HG03066 (cell line): Measurements from ENCODE around the gene MBP.
"Not testable (repeated sequence)": the region's sequence is repeated elsewhere in the genome, so short reads cannot be mapped to it uniquely, and the experiment has no call there.

Source experiments
- ATAC-seq: cut with Tn5 transposase; IDR thresholded peaks from one replicate; pipeline ENCODE4 v1.9.1; 2021; ENCODE audit warnings: low read depth; ENCODE audit not compliant: unreplicated experiment

MBP gene

GRCh38 chr18:76960528-76961035 lies 172.0 kb downstream of the MBP start:
- no peak for ATAC-seq

DNA sequence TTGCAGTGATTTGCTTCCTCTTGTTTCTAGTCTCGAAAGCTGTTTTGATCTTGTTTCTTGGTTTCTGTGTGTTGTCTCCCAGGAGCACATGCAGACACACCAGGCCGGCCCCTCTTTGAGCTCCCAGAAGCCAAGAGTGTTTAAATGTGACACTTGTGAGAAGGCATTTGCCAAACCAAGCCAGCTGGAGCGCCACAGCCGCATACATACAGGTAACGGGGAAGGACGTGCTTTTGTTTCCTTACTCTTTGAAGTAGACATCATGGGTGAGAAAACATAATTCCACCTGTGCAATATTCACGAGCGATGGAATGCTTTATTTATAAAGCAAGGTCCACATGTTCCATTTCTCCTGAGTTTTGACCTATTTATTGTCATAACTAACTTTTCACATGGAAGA lies 173.0 kb downstream of the MBP start:
- no peak for ATAC-seq

DNA sequence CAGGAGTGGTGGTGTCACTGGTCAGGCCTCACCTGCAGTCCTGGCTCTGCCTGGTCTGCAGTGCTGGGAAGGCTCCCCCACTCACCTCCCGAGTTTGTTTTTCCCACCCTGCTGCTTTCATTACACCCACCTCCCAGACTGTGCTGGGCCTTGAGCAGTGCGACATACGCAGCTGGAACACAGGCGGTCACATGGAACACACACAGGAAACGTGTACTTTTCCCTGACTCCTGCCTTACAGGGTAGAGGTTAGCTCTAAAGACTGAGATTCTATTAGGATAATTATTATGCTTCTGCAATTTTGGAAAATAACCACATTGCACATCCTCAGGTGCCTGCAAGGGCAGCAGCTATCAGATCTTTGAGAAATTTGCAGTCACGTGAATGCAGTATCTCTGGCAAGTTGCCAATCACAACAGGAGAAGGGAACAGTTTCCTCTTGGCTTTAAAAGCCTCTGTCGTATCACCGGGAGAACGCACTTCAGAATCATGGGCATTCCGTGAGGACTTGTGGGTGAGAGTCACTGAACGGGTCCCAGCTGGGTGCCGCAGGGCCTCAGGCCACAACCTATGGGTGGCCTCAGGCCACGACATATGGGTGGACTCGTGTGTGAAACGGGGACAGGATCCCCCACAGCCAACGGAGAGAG lies 173.8 kb downstream of the MBP start:
- no peak for ATAC-seq

GRCh38 chr18:76957384-76958355 lies 174.9 kb downstream of the MBP start:
- ATAC-seq: no peak

- ATAC-seq: no peak
Measured at GRCh38 chr18:76956648-76957047, 175.9 kb downstream of the MBP start.

GRCh38 chr18:76955524-76956170 lies 176.9 kb downstream of the MBP start:
- no peak for ATAC-seq

GRCh38 chr18:76953583-76954233 lies 178.9 kb downstream of the MBP start:
- ATAC-seq: no peak

DNA sequence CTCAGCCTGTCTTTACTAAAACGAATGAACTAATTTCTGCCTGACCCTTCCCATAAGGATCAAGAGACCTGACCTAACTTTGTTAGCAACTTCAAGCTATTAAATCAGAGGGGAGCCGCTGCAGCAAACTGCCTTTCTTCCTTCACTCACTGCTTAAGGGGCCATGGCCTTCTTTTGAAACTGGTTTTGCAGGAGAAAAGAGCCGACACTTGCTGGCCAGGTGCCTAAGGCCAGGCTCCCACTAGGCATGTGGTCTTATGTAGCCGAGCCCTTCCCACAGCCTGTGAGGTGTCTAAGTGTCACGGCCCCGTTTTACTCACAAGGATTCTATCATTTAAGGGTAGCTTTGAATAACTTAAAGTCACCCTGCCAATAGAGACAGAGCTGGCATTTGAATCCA lies 179.4 kb downstream of the MBP start:
- ATAC-seq: no peak

DNA sequence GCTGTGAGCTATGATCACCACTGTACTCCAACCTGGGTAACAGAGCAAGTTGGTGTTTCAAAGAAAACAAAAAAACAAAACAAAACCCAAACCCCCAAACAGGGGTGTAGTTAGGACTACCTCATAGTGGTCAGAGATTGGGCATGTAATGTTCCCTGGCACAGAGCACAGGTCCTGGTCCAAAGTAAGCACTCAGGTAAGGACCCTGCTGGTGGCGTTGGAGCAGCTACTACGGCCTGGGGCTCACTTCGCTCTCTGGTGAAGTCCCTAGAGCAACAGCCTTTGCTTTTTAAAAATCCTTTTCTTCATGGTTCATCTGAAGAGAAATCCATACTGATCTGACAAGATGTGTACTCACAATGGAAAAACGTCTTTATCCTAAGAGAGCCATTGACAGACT lies 179.8 kb downstream of the MBP start:
- ATAC-seq: no peak

GRCh38 chr18:76951456-76952247 lies 180.9 kb downstream of the MBP start:
- ATAC-seq: no peak

- no peak for ATAC-seq
Measured at GRCh38 chr18:76948345-76948744, 184.2 kb downstream of the MBP start.

DNA sequence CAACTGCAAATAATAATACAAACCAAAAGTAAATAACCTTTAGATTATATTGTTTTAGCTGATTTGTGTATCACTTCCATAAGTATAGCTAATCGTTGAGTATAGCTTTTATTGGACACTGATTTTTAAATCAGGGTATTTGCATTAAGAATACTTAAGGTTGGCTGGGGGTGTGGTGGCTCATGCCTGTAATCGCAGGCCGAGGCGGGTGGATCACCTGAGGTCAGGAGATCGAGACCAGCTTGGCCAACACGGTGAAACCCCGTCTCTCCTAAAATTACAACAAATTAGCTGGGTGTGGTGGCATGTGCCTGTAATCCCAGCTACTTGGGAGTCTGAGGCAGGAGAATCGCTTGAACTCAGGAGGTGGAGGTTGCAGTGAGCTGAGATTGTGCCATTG lies 188.2 kb downstream of the MBP start:
- not testable (repeated sequence) for ATAC-seq

DNA sequence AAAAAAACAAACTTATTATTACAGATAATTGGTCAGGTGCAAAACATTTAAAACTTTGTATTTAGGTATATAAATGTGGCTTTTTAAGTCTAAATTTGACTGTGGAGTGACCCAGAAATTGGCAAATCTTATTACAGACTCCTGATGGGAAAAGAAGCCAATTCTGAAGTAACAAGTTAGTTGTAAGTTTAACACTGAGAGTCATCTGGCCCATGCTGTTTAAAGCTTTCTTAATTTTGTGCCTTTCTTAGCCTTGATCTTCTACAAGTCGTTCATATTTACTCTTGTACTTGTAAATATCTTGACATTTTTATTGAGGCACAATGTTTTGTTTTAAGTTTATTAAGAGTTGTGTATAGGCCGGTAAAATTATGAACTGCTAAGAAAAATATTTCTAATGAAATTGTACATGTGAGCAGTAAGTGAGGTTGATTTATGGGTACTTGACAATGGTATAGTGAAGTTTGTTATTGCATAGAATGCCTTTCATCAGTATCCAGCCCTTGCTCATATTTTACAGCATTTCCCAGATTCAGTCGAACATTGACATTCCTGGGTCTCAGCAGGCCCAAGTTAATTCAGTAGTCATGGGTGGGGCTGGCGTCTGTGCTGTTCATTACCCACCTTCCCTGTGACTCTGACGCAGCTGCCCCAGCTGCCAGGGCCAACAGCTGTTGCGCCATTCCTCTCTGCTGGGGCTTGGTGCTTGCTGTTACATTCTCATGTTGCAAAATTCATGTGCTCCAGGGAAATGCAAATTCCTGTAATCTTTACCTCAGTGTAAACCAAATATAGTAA lies 188.8 kb downstream of the MBP start:
- no peak for ATAC-seq

GRCh38 chr18:76941284-76941683 lies 191.3 kb downstream of the MBP start:
- ATAC-seq: no peak

DNA sequence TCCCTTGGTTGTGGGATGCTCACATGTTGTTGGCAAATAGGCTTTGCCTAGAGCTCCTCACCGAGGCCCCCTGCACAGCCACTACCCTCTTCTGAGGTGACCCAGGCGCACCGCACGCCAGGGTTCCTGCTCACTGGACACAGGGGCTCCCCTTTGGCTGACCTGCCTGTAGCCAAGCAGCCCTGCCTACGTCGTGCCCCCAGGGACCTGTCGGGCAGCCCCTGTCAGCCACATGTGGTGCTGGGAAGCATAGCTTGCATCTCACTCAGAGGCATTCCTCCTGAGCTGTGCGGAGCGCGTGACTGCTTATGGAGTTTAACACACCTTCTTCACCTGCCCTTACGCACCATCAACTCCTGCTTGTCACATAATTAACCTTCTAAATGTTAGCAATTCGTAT lies 194.0 kb downstream of the MBP start:
- ATAC-seq: no peak

DNA sequence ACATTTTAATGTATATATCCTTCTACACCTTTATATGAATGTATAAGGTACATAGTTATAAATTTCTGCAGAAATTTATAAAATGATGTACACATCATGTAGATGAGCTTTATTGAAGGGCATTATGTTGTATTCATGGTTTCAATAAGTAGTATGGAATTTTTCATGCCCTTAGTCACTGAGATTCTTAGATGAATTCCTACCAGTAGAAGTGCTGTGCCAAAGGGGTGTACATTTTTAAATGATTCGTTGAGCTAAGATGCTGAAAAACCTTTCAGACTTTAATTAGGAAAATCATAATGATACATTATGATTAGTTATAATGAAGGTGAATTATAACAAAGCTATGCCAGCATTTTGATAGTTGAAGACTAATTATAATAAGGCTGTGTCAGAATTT lies 195.0 kb downstream of the MBP start:
- ATAC-seq: no peak

GRCh38 chr18:76936877-76937276 lies 195.7 kb downstream of the MBP start:
- no peak for ATAC-seq

DNA sequence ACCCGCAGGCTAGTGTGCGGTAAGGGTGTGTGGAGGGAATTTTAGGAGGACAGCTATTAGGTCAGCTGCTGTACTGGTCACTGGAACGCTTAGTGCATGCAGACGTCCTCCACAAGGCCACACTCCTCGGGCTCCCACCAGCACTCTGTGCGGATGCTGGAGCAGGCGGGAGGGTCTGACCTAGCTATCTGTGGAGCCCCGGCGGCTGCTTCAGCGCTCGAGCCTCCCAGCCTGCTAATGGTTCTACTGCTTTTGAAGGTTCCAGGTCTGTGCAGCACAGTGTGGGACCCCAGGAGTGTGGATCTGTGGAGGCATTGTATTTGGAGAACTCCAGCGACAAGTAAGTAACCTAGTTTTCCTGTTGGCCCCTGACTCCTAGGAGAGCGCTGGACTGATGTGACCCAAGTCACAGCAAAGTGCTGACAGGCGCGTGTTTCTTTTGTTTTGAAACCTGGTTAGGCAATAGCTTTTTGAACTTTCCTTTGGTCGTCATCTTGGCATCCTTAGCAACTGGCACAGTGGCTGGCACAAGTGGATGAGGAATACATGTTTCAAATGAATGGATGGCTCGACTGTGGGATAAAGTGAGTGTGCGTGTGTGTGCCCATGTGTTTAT lies 196.8 kb downstream of the MBP start:
- ATAC-seq: no peak
